HFF-Myc (cell line): Measurements from ENCODE around the gene THPO.

ENCODE experiments used
- DNase-seq: peaks from one replicate; pipeline ENCODE4 v3.0.0-alpha.2; 2011; ENCODE audit warnings: low read depth; ENCODE audit errors: extremely low read depth
- H3K4me3 ChIP-seq: replicated peaks from 2 replicates; pipeline ENCODE4 v1.5.1; 2011; ENCODE audit warnings: low read depth, mild to moderate bottlenecking, control low read depth, low read length
- TF ChIP-seq, protein P1 (sequence below): IDR thresholded peaks from 2 replicates; pipeline ENCODE4 v1.5.1; 2012; ENCODE audit warnings: mild to moderate bottlenecking, low read depth, low read length, control low read depth; ENCODE audit errors: missing control alignments

Gene THPO

DNA sequence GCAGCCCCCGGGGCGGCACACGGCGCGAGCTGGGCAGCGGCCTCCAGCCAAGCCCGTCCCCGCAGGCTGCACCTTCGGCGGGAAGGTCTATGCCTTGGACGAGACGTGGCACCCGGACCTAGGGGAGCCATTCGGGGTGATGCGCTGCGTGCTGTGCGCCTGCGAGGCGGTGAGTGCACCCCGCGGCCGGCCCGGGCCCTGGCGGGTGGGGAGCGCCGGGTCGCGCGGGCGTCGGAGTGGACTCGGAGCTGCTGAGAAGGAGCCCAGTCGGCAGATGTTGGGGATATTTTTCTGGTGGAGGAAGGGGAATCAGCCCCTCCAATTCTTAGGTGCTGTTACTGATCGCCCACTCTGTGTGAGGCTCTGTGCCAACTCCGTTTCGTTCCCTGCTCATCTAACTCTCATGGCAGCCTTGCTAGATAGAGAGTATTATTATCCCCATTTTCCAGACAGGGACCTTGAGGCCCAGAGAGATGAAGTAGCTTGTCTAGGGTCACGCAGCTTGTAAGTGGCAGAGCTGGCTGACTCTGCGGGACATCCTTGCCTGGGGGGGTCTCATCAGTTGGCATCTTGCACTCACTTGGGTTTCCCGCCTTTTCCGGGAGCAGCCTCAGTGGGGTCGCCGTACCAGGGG lies 2.7 kb upstream of the THPO start:
- no peak for DNase-seq
- TF ChIP-seq, protein P1, sequence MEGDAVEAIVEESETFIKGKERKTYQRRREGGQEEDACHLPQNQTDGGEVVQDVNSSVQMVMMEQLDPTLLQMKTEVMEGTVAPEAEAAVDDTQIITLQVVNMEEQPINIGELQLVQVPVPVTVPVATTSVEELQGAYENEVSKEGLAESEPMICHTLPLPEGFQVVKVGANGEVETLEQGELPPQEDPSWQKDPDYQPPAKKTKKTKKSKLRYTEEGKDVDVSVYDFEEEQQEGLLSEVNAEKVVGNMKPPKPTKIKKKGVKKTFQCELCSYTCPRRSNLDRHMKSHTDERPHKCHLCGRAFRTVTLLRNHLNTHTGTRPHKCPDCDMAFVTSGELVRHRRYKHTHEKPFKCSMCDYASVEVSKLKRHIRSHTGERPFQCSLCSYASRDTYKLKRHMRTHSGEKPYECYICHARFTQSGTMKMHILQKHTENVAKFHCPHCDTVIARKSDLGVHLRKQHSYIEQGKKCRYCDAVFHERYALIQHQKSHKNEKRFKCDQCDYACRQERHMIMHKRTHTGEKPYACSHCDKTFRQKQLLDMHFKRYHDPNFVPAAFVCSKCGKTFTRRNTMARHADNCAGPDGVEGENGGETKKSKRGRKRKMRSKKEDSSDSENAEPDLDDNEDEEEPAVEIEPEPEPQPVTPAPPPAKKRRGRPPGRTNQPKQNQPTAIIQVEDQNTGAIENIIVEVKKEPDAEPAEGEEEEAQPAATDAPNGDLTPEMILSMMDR: no peak
- H3K4me3 ChIP-seq: no peak overlapping the region; the same call in 1 of the 2 replicates

DNA sequence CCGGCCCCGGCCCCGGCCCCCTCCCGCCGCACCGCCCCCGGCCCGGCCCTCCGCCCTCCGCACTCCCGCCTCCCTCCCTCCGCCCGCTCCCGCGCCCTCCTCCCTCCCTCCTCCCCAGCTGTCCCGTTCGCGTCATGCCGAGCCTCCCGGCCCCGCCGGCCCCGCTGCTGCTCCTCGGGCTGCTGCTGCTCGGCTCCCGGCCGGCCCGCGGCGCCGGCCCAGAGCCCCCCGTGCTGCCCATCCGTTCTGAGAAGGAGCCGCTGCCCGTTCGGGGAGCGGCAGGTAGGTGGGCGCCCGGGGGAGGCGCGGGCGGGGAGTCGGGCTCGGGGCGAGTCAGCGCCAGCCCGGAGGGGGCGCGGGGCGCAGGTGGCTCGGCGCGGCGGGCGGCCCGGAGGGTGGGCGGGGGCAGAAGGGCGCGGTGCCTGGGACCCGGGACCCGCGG lies 2.2 kb upstream of the THPO start:
- H3K4me3 ChIP-seq: no peak overlapping the region
- no peak for DNase-seq
- TF ChIP-seq, protein P1: no peak

DNA sequence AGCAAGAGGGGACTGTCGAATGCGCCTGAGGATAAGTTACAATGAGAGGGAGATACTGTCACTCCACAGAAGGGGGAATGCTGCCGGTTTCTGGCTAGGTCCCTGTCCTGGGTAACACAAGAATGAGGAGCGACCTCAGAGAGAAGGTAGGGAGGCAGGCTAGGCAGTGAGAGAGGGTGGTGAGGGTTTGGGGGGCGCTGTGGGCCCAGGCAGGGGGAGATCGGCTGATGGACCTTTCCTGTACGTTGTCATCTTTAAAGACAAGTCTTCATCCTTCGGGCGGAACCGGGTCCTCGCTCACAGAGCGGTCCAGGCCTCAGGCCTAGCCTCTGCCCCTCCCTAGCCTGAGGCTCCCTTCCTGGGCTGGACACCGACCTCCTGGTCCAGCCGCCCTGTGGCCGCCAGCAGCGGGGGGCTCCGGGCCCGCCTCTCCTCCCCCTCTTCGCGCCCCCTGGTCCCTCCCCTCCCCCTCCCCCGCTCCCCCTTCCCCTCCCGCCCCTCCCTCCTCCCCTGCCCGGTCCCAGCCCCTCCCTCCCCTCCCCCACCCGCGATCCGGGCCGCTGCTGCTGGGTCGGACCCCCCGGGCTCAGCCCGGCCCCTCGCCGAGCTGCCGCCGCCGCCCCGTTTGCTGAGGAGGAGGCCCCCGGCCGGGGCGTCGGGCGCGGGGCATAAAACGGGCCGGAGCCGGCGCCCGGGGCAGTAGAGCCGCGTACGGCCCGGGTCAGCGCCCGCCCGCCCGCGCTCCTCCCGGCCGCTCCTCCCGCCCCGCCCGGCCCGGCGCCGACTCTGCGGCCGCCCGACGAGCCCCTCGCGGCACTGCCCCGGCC lies 1.6 kb upstream of the THPO start, which contains the start of gene CHRD:
CHRD (plus strand) TSS at position 697 of the 827 bp plus-strand sequence. CDS start 265 bp downstream, outside the sequence.
- no peak within 1 kb of the TSS; the same call in 1 of the 2 replicates for H3K4me3 ChIP-seq
- TF ChIP-seq, protein P1: no peak
- no peak for DNase-seq

DNA sequence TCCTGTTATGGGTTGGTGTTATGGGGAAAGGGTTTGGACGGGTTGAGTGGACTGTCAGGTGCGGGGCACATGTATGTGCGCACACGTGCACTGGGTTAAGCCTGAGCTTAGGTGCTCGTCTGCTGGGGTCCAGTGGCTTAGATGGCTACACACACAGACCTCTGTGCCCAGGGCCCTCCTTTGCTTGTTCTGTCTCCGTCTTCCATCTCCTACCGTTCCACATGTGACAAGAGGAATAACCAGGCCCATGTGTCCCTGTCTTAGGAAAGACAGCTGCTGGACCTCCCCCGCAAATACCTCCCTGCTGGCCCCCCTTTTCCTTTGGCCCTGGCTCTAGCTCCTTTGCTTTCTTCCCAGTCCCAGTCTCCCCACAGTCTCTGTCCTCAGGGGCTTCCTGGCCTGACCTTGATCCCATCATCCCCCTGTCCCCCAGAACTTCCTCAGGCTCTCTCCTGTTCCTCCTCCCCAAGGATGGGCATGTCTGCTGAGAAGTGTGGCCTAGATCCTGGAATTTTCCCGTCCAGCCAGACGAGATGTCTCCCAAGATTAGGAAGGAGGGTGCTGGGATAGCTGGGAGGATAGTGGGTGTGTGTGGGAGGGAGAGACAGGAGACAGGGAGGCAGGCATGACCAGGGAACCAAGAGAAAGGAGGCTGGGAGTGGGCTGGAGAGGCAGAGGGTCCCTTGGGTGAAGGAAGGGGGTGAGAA lies 797 bp upstream of the THPO start:
- DNase-seq: no peak
- H3K4me3 ChIP-seq: no peak overlapping the region
- TF ChIP-seq, protein P1: no peak

DNA sequence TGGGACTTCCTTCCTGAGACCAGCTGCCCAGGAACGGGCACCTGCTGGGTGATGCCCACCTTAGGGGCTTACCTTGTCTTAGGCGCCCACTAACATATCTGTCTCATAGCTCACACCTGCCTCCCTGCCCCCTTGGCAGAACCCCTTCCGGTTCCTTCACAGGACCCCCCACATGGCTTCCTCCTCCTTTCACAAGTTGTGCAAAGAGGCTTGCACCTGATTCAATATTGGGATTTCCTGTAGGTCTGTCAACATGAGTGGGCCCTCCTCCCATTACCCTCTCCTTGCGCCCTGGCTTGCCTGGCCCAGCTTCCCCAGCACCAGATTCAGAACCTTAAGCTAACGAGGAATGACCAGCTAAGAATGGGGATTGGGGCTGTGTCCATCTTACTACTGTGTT lies 633 bp downstream of the THPO start:
- H3K4me3 ChIP-seq: no peak overlapping the region
- DNase-seq: no peak
- TF ChIP-seq, protein P1: no peak

DNA sequence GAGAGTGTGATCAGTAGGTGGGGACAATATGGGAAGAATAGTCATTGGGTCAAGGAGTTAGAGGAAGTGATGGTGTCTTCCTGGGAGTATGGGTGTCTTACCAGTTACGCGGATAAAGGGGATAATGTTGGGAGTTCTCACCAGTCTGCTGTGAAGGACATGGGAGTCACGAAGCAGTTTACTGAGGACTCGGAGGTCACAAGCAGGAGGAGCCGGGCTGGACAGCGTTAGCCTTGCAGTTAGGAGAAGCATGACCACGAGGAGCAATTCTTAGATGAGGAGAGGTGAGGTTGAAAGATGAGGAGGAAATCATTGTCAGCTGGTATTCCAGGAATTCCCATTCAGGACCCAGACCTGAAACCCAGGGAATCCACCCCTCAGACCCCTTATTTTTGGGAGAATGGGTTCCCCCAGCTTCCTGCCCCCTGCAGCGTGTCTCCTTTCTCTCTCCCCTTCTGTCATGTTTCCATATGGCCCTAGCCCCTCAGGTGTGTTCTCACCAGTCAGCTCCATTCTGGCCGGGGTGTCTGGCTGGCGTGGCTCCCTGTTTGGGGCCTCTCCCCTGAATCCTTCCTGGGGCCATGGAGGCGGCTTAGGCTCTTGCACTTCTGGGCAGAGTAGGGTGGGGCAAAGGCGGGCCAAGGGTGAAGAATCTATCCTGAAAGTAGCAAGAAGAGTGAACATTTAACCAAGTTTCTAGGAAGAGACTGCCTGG lies 2.1 kb downstream of the THPO start:
- TF ChIP-seq, protein P1: no peak
- no peak overlapping the region for H3K4me3 ChIP-seq
- DNase-seq: no peak
